Endothelial cell of umbilical vein (primary cell): Measurements from ENCODE around the gene SLITRK2. TPM values are rescaled to one million over a fixed set of nuclear protein-coding genes. Genes with fewer than 3 reads are reported as not detected.

Experiments used
- BruUV-seq: library from RNA; stranded (reverse); fragments of 400-500 nt; replicated peaks from 2 replicates; lab custom pipeline; 2021; lab: Mats Ljungman, UMichigan
- CTCF ChIA-PET: fragments of 300-600, 350-600 bp; sonication (Branson Sonifier 250); formaldehyde crosslinking; loops from one replicate; lab custom pipeline; 2021; ENCODE audit warnings: antibody characterized with exemption, inconsistent platforms; lab: Charles Lee
- POLR2A ChIA-PET: fragments of 300-600, 350-600 bp; sonication (Branson Sonifier 250); formaldehyde crosslinking; loops from one replicate; lab custom pipeline; 2021; ENCODE audit warnings: antibody characterized with exemption, inconsistent platforms; lab: Charles Lee
- DNase-seq: peaks from one replicate; pipeline ENCODE4 v3.0.0-alpha.2; 2011; ENCODE audit warnings: low read depth, low spot score
- FAIRE-seq: peaks from 2 replicates; lab custom pipeline; 2011; peaks lifted over from hg19 to GRCh38; lab: Jason Lieb, UNC
- H2AFZ ChIP-seq: 2 replicates; pipeline ENCODE4 v1.6.0; 2012; ENCODE audit warnings: low read depth, low read length, control low read depth, inconsistent platforms
- H3K27ac ChIP-seq: 2 replicates; pipeline ENCODE4 v1.5.1; 2011; ENCODE audit warnings: low read depth, mild to moderate bottlenecking, control low read depth, low read length, moderate library complexity; ENCODE audit not compliant: insufficient read depth
- H3K27me3 ChIP-seq, 2 experiments: 2 replicates each; pipeline versions ENCODE4 v1.6.0 to v1.6.1; 2011; ENCODE audit warnings: low read length in 2 of 2, mixed read lengths in 1 of 2; ENCODE audit not compliant: control insufficient read depth in 2 of 2, insufficient read depth in 2 of 2
- H3K36me3 ChIP-seq, 2 experiments: 2 replicates in 1 of 2; 3 replicates in 1 of 2; pipeline ENCODE4 v1.5.1; 2011; ENCODE audit warnings: low read length in 2 of 2, mild to moderate bottlenecking in 1 of 2, moderate library complexity in 1 of 2; ENCODE audit not compliant: control insufficient read depth in 2 of 2, insufficient read depth in 2 of 2; ENCODE audit errors: extremely low read depth in 1 of 2
- H3K4me1 ChIP-seq: 3 replicates; pipeline ENCODE4 v1.5.1; 2011; ENCODE audit warnings: mild to moderate bottlenecking, low read length; ENCODE audit not compliant: control insufficient read depth, insufficient read depth; ENCODE audit errors: extremely low read depth
- H3K4me2 ChIP-seq: 2 replicates; pipeline ENCODE4 v1.6.1; 2011; ENCODE audit warnings: low read length, control low read depth, mixed read lengths; ENCODE audit not compliant: insufficient read depth
- H3K4me3 ChIP-seq, 3 experiments: fragments of 200-600 bp in 1 of 3; sonication (generic), shearing (Covaris generic) in 1 of 3; replicated peaks in 1 of 3; 2 replicates each; pipeline ENCODE4 v1.5.1; 2011 to 2016; ENCODE audit warnings: control low read depth in 3 of 3, low read length in 3 of 3, mild to moderate bottlenecking in 2 of 3, inconsistent platforms in 1 of 3, low read depth in 1 of 3, moderate library complexity in 1 of 3; ENCODE audit not compliant: insufficient read depth in 1 of 3
- H3K79me2 ChIP-seq: 2 replicates; pipeline ENCODE4 v1.6.0; 2012; ENCODE audit warnings: low read length, inconsistent platforms; ENCODE audit not compliant: control insufficient read depth, insufficient read depth
- H3K9ac ChIP-seq: replicated peaks from 2 replicates; pipeline ENCODE3; 2011; ENCODE audit warnings: low read length, control low read depth; ENCODE audit not compliant: insufficient read depth; ENCODE audit errors: extremely low read depth
- H3K9me1 ChIP-seq: replicated peaks from 3 replicates; pipeline ENCODE4 v1.6.0; 2011; ENCODE audit warnings: mild to moderate bottlenecking, low read length; ENCODE audit not compliant: control insufficient read depth, insufficient read depth; ENCODE audit errors: extremely low read depth
- H3K9me3 ChIP-seq: replicated peaks from 2 replicates; pipeline ENCODE4 v1.5.1; 2012; ENCODE audit warnings: low read length, inconsistent platforms; ENCODE audit not compliant: control insufficient read depth, insufficient read depth
- H4K20me1 ChIP-seq: replicated peaks from 2 replicates; pipeline ENCODE3; 2011; ENCODE audit warnings: mild to moderate bottlenecking, low read length; ENCODE audit not compliant: control insufficient read depth, insufficient read depth; ENCODE audit errors: extremely low read depth
- EZH2 ChIP-seq: IDR thresholded peaks from 2 replicates; pipeline ENCODE4 v1.6.1; 2012; ENCODE audit warnings: borderline replicate concordance, low read depth, mild to moderate bottlenecking, moderate library complexity, low read length, inconsistent platforms; ENCODE audit not compliant: severe bottlenecking
- FOS ChIP-seq: IDR thresholded peaks from 2 replicates; pipeline ENCODE4 v1.6.1; 2011; ENCODE audit warnings: mild to moderate bottlenecking, low read length, moderate library complexity, borderline replicate concordance; ENCODE audit not compliant: insufficient read depth
- GATA2 ChIP-seq: IDR thresholded peaks from 2 replicates; pipeline ENCODE4 v1.7.0; 2011; ENCODE audit warnings: low read depth, mild to moderate bottlenecking, moderate library complexity, mixed read lengths, low read length; ENCODE audit not compliant: insufficient read length, insufficient read depth
- JUN ChIP-seq: IDR thresholded peaks from 2 replicates; pipeline ENCODE4 v1.6.1; 2011; ENCODE audit warnings: borderline replicate concordance, low read depth; ENCODE audit not compliant: insufficient read length, insufficient read depth
- MAX ChIP-seq: IDR thresholded peaks from 2 replicates; pipeline ENCODE4 v1.6.1; 2011; ENCODE audit not compliant: insufficient read depth, insufficient read length
- MYC ChIP-seq: IDR thresholded peaks from one replicate; pipeline ENCODE4 v1.6.1; 2011; ENCODE audit warnings: mild to moderate bottlenecking, low read depth, low read length
- POLR2A ChIP-seq: IDR thresholded peaks from 2 replicates; pipeline ENCODE4 v1.6.1; 2012; ENCODE audit warnings: low read depth, mild to moderate bottlenecking, control low read depth, low read length
- POLR2AphosphoS5 ChIP-seq: IDR thresholded peaks from 2 replicates; pipeline ENCODE4 v1.6.1; 2012; ENCODE audit warnings: low read depth, mild to moderate bottlenecking, control low read depth, low read length, moderate library complexity; ENCODE audit not compliant: insufficient read depth
- dilution Hi-C: fragments of 300-500 bp; cut with MboI; formaldehyde crosslinking; loops from one replicate; pipeline ENCODE4 v1.15.0; 2019; ENCODE audit warnings: low sequenced_read_pairs; ENCODE audit not compliant: extremely low pct_ligation_motif_present
- intact Hi-C: fragments of 100-400 bp; cut with micrococcal nuclease; formaldehyde crosslinking; loops from one replicate; pipeline ENCODE4 v1.10.0; 2022
- polyA plus RNA-seq, 4 experiments: library from polyadenylated mRNA; depleted of rRNA in 3 of 4; stranded (reverse) in 3 of 4; unstranded in 1 of 4; fragments of >200 nt; gene quantifications; 2 replicates each; pipeline versions ENCODE4 v1.2.1 to v1.2.3, GENCODE V29; 2011 to 2012; ENCODE audit warnings: missing spikeins in 1 of 4
- total RNA-seq: library from RNA; stranded (reverse); gene quantifications from 2 replicates; pipeline ENCODE4 v1.2.3, GENCODE V29; 2021
- TF ChIP-seq, protein P1 (sequence below), 2 donors: IDR thresholded peaks; 1 replicate in 1 of 2; 2 replicates in 1 of 2; pipeline ENCODE4 v1.5.1; 2011; ENCODE audit warnings: low read length in 2 of 2, mild to moderate bottlenecking in 2 of 2, moderate library complexity in 2 of 2, control low read depth in 1 of 2, inconsistent platforms in 1 of 2, low read depth in 1 of 2; ENCODE audit not compliant: insufficient read depth in 1 of 2; ENCODE audit errors: extremely low read depth in 1 of 2

Gene SLITRK2
- total and polyA plus RNA-seq, 2 donors (not counting 3 experiments of a cell fraction or from before 2014, with no cell fraction given): not detected

DNA sequence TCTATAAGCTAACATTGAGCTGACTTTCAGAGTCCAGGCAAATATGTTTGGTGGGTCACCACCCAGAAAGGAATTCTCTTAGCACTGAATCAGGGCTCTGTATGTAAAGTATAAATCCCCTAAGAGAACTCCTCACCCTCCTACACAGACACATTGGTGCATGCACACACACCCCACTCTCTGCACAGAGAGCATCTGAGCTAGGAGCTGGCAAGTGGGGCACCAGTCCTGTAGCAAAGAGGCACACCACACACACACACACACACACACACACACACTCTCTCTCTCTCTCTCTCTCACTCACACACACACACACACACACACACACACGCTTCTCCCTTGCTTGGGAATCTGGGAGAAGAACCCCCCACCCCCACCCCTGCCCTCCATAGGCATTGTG is 3.2 kb downstream of the SLITRK2 start:
- Histone ChIP-seq H3K4me1 (no peaks in the 10 kb centered on the region), H3K9me3 (no peaks in the 10 kb centered on the region), H2AFZ (no peak overlapping the region), H4K20me1 (no peaks in the 10 kb centered on the region), H3K36me3 (no peaks in the 10 kb centered on the region), H3K79me2 (no peaks in the 10 kb centered on the region), H3K4me2 (no peak overlapping the region), H3K27me3 (no peaks in the 10 kb centered on the region), H3K9me1 (no peaks in the 10 kb centered on the region), H3K4me3 (no peak overlapping the region), H3K9ac (no peak overlapping the region), H3K27ac (no peak overlapping the region)
- CTCF ChIA-PET: no interaction called here
- BruUV-seq: no TSS peak
- no peak for DNase-seq
- dilution Hi-C loops: no loop called here
- FAIRE-seq: no peak
- intact Hi-C loops: no loop called here
- TF ChIP-seq FOS (no peak), JUN (no peak), GATA2 (no peak), MAX (no peak), POLR2A (no peak), EZH2 (no peak), POLR2AphosphoS5 (no peak), MYC (no peak)
- TF ChIP-seq, protein P1, sequence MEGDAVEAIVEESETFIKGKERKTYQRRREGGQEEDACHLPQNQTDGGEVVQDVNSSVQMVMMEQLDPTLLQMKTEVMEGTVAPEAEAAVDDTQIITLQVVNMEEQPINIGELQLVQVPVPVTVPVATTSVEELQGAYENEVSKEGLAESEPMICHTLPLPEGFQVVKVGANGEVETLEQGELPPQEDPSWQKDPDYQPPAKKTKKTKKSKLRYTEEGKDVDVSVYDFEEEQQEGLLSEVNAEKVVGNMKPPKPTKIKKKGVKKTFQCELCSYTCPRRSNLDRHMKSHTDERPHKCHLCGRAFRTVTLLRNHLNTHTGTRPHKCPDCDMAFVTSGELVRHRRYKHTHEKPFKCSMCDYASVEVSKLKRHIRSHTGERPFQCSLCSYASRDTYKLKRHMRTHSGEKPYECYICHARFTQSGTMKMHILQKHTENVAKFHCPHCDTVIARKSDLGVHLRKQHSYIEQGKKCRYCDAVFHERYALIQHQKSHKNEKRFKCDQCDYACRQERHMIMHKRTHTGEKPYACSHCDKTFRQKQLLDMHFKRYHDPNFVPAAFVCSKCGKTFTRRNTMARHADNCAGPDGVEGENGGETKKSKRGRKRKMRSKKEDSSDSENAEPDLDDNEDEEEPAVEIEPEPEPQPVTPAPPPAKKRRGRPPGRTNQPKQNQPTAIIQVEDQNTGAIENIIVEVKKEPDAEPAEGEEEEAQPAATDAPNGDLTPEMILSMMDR (IDR thresholded peaks at IDR 0.05; ENCODE audit: extremely low read depth in 1 of 2, insufficient read depth in 1 of 2, low read depth in 1 of 2, low read length in 2 of 2): no peak
- POLR2A ChIA-PET: no interaction called here
